Thoracic aorta (tissue), 2 donors: ENCODE results near the gene DAB2IP. TPM values are rescaled to one million over a fixed set of nuclear protein-coding genes. Genes with fewer than 3 reads are reported as not detected.

Experiments used
- ATAC-seq: fragments of 150-250 bp; one replicate; pipeline ENCODE4 v1.8.0; 2017; ENCODE audit warnings: low read depth; ENCODE audit not compliant: insufficient number of reproducible peaks, low FRiP score
- DNase-seq: peaks from one replicate; pipeline ENCODE4 v3.0.0-alpha.2; 2020; ENCODE audit warnings: low spot score
- H3K27ac ChIP-seq, 2 donors: fragments of 200-600 bp; sonication (generic); 1 replicate in 1 of 2; 2 replicates in 1 of 2; pipeline ENCODE4 v1.5.1; 2016; ENCODE audit warnings: mild to moderate bottlenecking in 2 of 2, moderate library complexity in 2 of 2
- H3K27me3 ChIP-seq: fragments of 200-600 bp; sonication (generic); replicated peaks from 2 replicates; pipeline ENCODE4 v1.6.0; 2016; ENCODE audit warnings: mild to moderate bottlenecking; ENCODE audit not compliant: insufficient read depth
- H3K36me3 ChIP-seq: fragments of 200-600 bp; sonication (generic); one replicate; pipeline ENCODE4 v1.5.1; 2016
- H3K4me1 ChIP-seq, 2 donors: fragments of 200-600 bp; sonication (generic); 1 replicate in 1 of 2; 2 replicates in 1 of 2; pipeline versions ENCODE4 v1.5.1 to v1.6.0; 2016; ENCODE audit warnings: low read depth in 2 of 2, mild to moderate bottlenecking in 1 of 2; ENCODE audit not compliant: control insufficient read depth in 1 of 2
- H3K4me3 ChIP-seq: fragments of 200-600 bp; sonication (generic); 2 replicates; pipeline ENCODE4 v1.5.1; 2016; ENCODE audit warnings: mild to moderate bottlenecking
- H3K9me3 ChIP-seq: fragments of 200-600 bp; sonication (generic); 2 replicates; pipeline ENCODE4 v1.5.1; 2016
- CTCF ChIP-seq: fragments of 200-600 bp; sonication (generic); IDR thresholded peaks from one replicate; pipeline ENCODE4 v1.5.1; 2019; ENCODE audit warnings: antibody characterized with exemption
- total RNA-seq, 2 donors: library from RNA; depleted of rRNA; stranded (reverse); fragments of >200 nt; gene quantifications; one replicate each; pipeline versions ENCODE4 v1.1.0 to v1.2.3, GENCODE V29; 2016

Gene DAB2IP
- total RNA-seq, 2 donors from 2014 or later = 87.4 to 104 TPM

GRCh38 chr9:121663591-121663990 lies 12.2 kb downstream of the DAB2IP start:
- Histone ChIP-seq H3K4me3 (no peak overlapping the region), H3K9me3 (no peaks in the 10 kb centered on the region), H3K27ac (no peak overlapping the region), H3K27me3 (no peaks in the 10 kb centered on the region), H3K36me3 (no peaks in the 10 kb centered on the region), H3K4me1 (peaks cover 3 to 19% of the 10 kb centered on the region in 2 donors)
- DNase-seq = no peak
- no peak for ATAC-seq
- no peak for TF ChIP-seq CTCF

- ATAC-seq = no peak
- Histone ChIP-seq H3K36me3 (no peaks in the 10 kb centered on the region), H3K27me3 (no peaks in the 10 kb centered on the region), H3K27ac (no peak overlapping the region), H3K9me3 (no peaks in the 10 kb centered on the region), H3K4me3 (no peak overlapping the region), H3K4me1 (peaks cover 3 to 15% of the 10 kb centered on the region in 2 donors)
- no peak for TF ChIP-seq CTCF
- DNase-seq = no peak
Observed at GRCh38 chr9:121666294-121666693, 14.9 kb downstream of the DAB2IP start.

GRCh38 chr9:121667214-121667613 lies 15.8 kb downstream of the DAB2IP start:
- Histone ChIP-seq H3K36me3 (no peaks in the 10 kb centered on the region), H3K4me1 (peaks cover 3 to 12% of the 10 kb centered on the region in 2 donors), H3K27ac (no peak overlapping the region), H3K9me3 (no peaks in the 10 kb centered on the region), H3K27me3 (no peaks in the 10 kb centered on the region), H3K4me3 (no peak overlapping the region)
- ATAC-seq (no peak), DNase-seq (no peak)
- TF ChIP-seq CTCF = no peak

GRCh38 chr9:121667890-121668289 lies 16.5 kb downstream of the DAB2IP start:
- no peak for TF ChIP-seq CTCF
- H3K27me3 ChIP-seq = no peaks in the 10 kb centered on the region
- no peaks in the 10 kb centered on the region for H3K9me3 ChIP-seq
- DNase-seq (no peak), ATAC-seq (no peak)
- H3K4me1 ChIP-seq = peaks cover 0 to 6% of the 10 kb centered on the region in 2 donors
- H3K27ac ChIP-seq = no peak overlapping the region
- no peaks in the 10 kb centered on the region for H3K36me3 ChIP-seq
- H3K4me3 ChIP-seq = no peak overlapping the region

- ATAC-seq (peak; percentile 74), DNase-seq (no peak)
- H3K27me3 ChIP-seq = no peaks in the 10 kb centered on the region
- no peaks in the 10 kb centered on the region for H3K4me1 ChIP-seq
- TF ChIP-seq CTCF = no peak
- no peaks in the 10 kb centered on the region for H3K9me3 ChIP-seq
- no peak overlapping the region for H3K27ac ChIP-seq
- H3K4me3 ChIP-seq = no peak overlapping the region
- H3K36me3 ChIP-seq = no peaks in the 10 kb centered on the region
Observed at GRCh38 chr9:121670431-121670830, 19.0 kb downstream of the DAB2IP start.
